IMR-90 (cell line): ENCODE measurements around the gene ATP5F1D. TPM values are rescaled to one million over a fixed set of nuclear protein-coding genes. Genes with fewer than 3 reads are reported as not detected.
A peak's percentile ranks its signal among the peaks of the same experiment; 100 is the strongest.

Experiments
- ATAC-seq: fragments of 200-7000 bp; cut with Tn5 transposase; 2 replicates; pipeline ENCODE4 v1.9.1; 2020; ENCODE audit warnings: low read depth, mild to moderate bottlenecking, moderate library complexity
- BruUV-seq: library from RNA; stranded (reverse); fragments of 400-500 nt; replicated peaks from 2 replicates; lab custom pipeline; 2021; lab: Mats Ljungman, UMichigan
- CTCF ChIA-PET: fragments of 300-600 bp; formaldehyde crosslinking; extraction: SDS; loops from one replicate; lab custom pipeline; 2021; ENCODE audit warnings: antibody characterized with exemption; lab: Yijun Ruan, JAX
- POLR2A ChIA-PET: fragments of 300-600 bp; sonication (Branson Sonifier 250); formaldehyde crosslinking; loops from one replicate; lab custom pipeline; 2022; ENCODE audit warnings: antibody characterized with exemption; ENCODE audit not compliant: unreplicated experiment; lab: Charles Lee
- DNase-seq: peaks from one replicate; pipeline ENCODE4 v3.0.0; 2013
- H2AFZ ChIP-seq: replicated peaks from 2 replicates; pipeline ENCODE3; 2013; ENCODE audit warnings: low read length, mild to moderate bottlenecking; ENCODE audit not compliant: poor library complexity
- H2AK5ac ChIP-seq: 2 replicates; pipeline ENCODE4 v1.6.1; 2013; ENCODE audit warnings: low read depth, low read length, inconsistent platforms
- H2AK9ac ChIP-seq: replicated peaks from 2 replicates; pipeline ENCODE3; 2013; ENCODE audit warnings: mild to moderate bottlenecking, low read depth, low read length, moderate library complexity; ENCODE audit not compliant: poor library complexity
- H2BK120ac ChIP-seq: 2 replicates; pipeline ENCODE4 v1.6.1; 2013; ENCODE audit warnings: low read depth, low read length, inconsistent platforms
- H2BK15ac ChIP-seq: 3 replicates; pipeline ENCODE4 v1.6.1; 2013; ENCODE audit warnings: low read depth, low read length, inconsistent platforms
- H2BK20ac ChIP-seq: 2 replicates; pipeline ENCODE4 v1.6.1; 2013; ENCODE audit warnings: low read depth, mild to moderate bottlenecking, inconsistent platforms, low read length, moderate library complexity
- H2BK5ac ChIP-seq: 2 replicates; pipeline ENCODE4 v1.6.1; 2013; ENCODE audit warnings: mild to moderate bottlenecking, low read depth, low read length, inconsistent platforms; ENCODE audit not compliant: poor library complexity, severe bottlenecking
- H3K14ac ChIP-seq: replicated peaks from 2 replicates; pipeline ENCODE4 v1.6.1; 2013; ENCODE audit warnings: low read depth, low read length, inconsistent platforms
- H3K18ac ChIP-seq: 2 replicates; pipeline ENCODE4 v1.6.1; 2013; ENCODE audit warnings: low read depth, low read length, control low read depth
- H3K23ac ChIP-seq: 2 replicates; pipeline ENCODE4 v1.6.1; 2013; ENCODE audit warnings: low read depth, low read length, inconsistent platforms
- H3K27ac ChIP-seq: 2 replicates; pipeline ENCODE4 v1.5.1; 2013; ENCODE audit warnings: mild to moderate bottlenecking, control low read depth, low read length; ENCODE audit not compliant: insufficient read depth
- H3K27me3 ChIP-seq: 2 replicates; pipeline ENCODE4 v1.6.1; 2013; ENCODE audit warnings: low read length; ENCODE audit not compliant: control insufficient read depth, insufficient read depth
- H3K36me3 ChIP-seq: 2 replicates; pipeline ENCODE4 v1.6.1; 2013; ENCODE audit warnings: low read length, mixed read lengths; ENCODE audit not compliant: control insufficient read depth, insufficient read depth
- H3K4ac ChIP-seq: 2 replicates; pipeline ENCODE4 v1.6.1; 2013; ENCODE audit warnings: low read depth, low read length, inconsistent platforms
- H3K4me1 ChIP-seq: 2 replicates; pipeline ENCODE4 v1.6.1; 2013; ENCODE audit warnings: low read length, mixed read lengths; ENCODE audit not compliant: control insufficient read depth, insufficient read depth
- H3K4me2 ChIP-seq: 2 replicates; pipeline ENCODE4 v1.6.1; 2013; ENCODE audit warnings: low read depth, mild to moderate bottlenecking, control low read depth, low read length, moderate library complexity
- H3K4me3 ChIP-seq: 2 replicates; pipeline ENCODE4 v1.5.1; 2013; ENCODE audit warnings: low read depth, mild to moderate bottlenecking, control low read depth, low read length, moderate library complexity; ENCODE audit not compliant: insufficient read depth
- H3K56ac ChIP-seq: 2 replicates; pipeline ENCODE4 v1.6.1; 2013; ENCODE audit warnings: low read length, inconsistent platforms; ENCODE audit not compliant: insufficient read depth; ENCODE audit errors: extremely low read depth
- H3K79me1 ChIP-seq, 2 experiments: 2 replicates each; pipeline ENCODE4 v1.6.1; 2013; ENCODE audit warnings: low read length in 2 of 2, inconsistent platforms in 1 of 2, low read depth in 1 of 2
- H3K9ac ChIP-seq: 2 replicates; pipeline ENCODE4 v1.6.1; 2013; ENCODE audit warnings: low read depth, low read length, control low read depth
- H3K9me1 ChIP-seq: 2 replicates; pipeline ENCODE4 v1.6.1; 2013; ENCODE audit warnings: low read length, inconsistent platforms; ENCODE audit not compliant: insufficient read depth
- H3K9me3 ChIP-seq: 2 replicates; pipeline ENCODE4 v1.6.1; 2013; ENCODE audit warnings: low read length; ENCODE audit not compliant: control insufficient read depth, insufficient read depth
- H4K20me1 ChIP-seq: 2 replicates; pipeline ENCODE4 v1.6.1; 2013; ENCODE audit warnings: low read length, inconsistent platforms; ENCODE audit not compliant: insufficient read depth
- H4K5ac ChIP-seq: 2 replicates; pipeline ENCODE4 v1.6.1; 2013; ENCODE audit warnings: mild to moderate bottlenecking, low read depth, low read length, control low read depth
- H4K8ac ChIP-seq, 2 experiments: 2 replicates each; pipeline ENCODE4 v1.6.1; 2013; ENCODE audit warnings: low read depth in 2 of 2, low read length in 2 of 2, control low read depth in 1 of 2, inconsistent platforms in 1 of 2
- H4K91ac ChIP-seq: 2 replicates; pipeline ENCODE4 v1.6.1; 2013; ENCODE audit warnings: low read depth, low read length, inconsistent platforms; ENCODE audit not compliant: insufficient read depth
- CHD1 ChIP-seq: IDR thresholded peaks from 2 replicates; pipeline ENCODE4 v1.6.1; 2012; ENCODE audit warnings: low read depth, low read length, improper control_type of control experiment
- CTCF ChIP-seq: conservative IDR thresholded peaks from 2 replicates; pipeline ENCODE4 v1.5.1; 2012; ENCODE audit warnings: mild to moderate bottlenecking, low read depth, low read length, improper control_type of control experiment
- FOS ChIP-seq: fragments of 150-350 bp; IDR thresholded peaks from 2 replicates; pipeline ENCODE4 v1.6.1; 2016; ENCODE audit warnings: low read depth, low read length
- MAZ ChIP-seq: IDR thresholded peaks from 2 replicates; pipeline ENCODE4 v1.6.1; 2012; ENCODE audit warnings: low read depth, mild to moderate bottlenecking, low read length, improper control_type of control experiment, moderate library complexity, borderline replicate concordance
- USF2 ChIP-seq: fragments of 150-350 bp; IDR thresholded peaks from 2 replicates; pipeline ENCODE4 v1.6.1; 2017; ENCODE audit warnings: mild to moderate bottlenecking, antibody characterized with exemption, low read length, low read depth
- WGBS, 2 experiments: methylation state at CpG; one replicate each; pipeline versions ENCODE4 v1.1.5 to v1.1.7; 2013; ENCODE audit warnings: missing lambda C conversion rate in 2 of 2; ENCODE audit not compliant: insufficient read length in 1 of 2; ENCODE audit errors: extremely low coverage in 2 of 2; 5-methylcytosine and 5-hydroxymethylcytosine counted together
- dilution Hi-C: fragments of 300-500 bp; cut with HindIII; formaldehyde crosslinking; loops from one replicate; pipeline ENCODE4 v1.14.3; 2018; ENCODE audit warnings: low sequenced_read_pairs; ENCODE audit not compliant: unreplicated experiment
- in situ Hi-C: fragments of 300-500 bp; cut with MboI; formaldehyde crosslinking; loops from 3 replicates; pipeline ENCODE4 v1.14.3; 2019; ENCODE audit warnings: low sequenced_read_pairs, inconsistent platforms, mixed read lengths
- intact Hi-C: fragments of 100-400 bp; cut with micrococcal nuclease; formaldehyde crosslinking; loops from 2 replicates; pipeline ENCODE4 v1.10.0; 2022
- polyA plus RNA-seq, 3 experiments: library from polyadenylated mRNA; depleted of rRNA; stranded (reverse); fragments of >200 nt; gene quantifications; 2 replicates each; pipeline ENCODE4 v1.2.3, GENCODE V29; 2012; ENCODE audit warnings: low replicate concordance in 1 of 3
- total RNA-seq: library from RNA; depleted of rRNA; stranded (reverse); fragments of >200 nt; gene quantifications from 2 replicates; pipeline ENCODE4 v1.2.3, GENCODE V29; 2012

Gene ATP5F1D
- total and polyA plus RNA-seq, 2 of the 4 experiments (the other 2 are of a cell fraction), result 7.3 to 140 TPM

GRCh38 chr19:1270213-1270853, 28.8 kb downstream of the ATP5F1D start:
- Histone ChIP-seq H3K56ac (peak overlapping the region; percentile 92), H4K8ac (peak overlapping the region; percentile 52 to 97), H4K91ac (peak overlapping the region; percentile 98), H4K20me1 (peaks cover 72% of the 10 kb centered on the region), H4K5ac (peak overlapping the region; percentile 3), H3K9me3 (no peaks in the 10 kb centered on the region), H3K18ac (peak overlapping the region; percentile 8), H2AK9ac (peak overlapping the region; percentile 94), H2AFZ (peak overlapping the region; percentile 18), H3K36me3 (peaks cover 44% of the 10 kb centered on the region), H2BK20ac (no peak overlapping the region), H3K9ac (peak overlapping the region; percentile 80), H3K4me1 (peaks cover 42% of the 10 kb centered on the region), H3K79me1 (peaks cover 15 to 61% of the 10 kb centered on the region in 2 experiments; a peak in 3 of 4 replicates), H3K23ac (peak overlapping the region; percentile 86; the same call in 1 of the 2 replicates), H3K14ac (peak overlapping the region; percentile 99), H3K4ac (peak overlapping the region; percentile 99), H3K27ac (peak overlapping the region; percentile 75), H2BK5ac (peak overlapping the region; percentile 89), H3K27me3 (no peaks in the 10 kb centered on the region), H3K4me2 (peak overlapping the region; percentile 86), H2BK15ac (no peak overlapping the region), H3K9me1 (no peaks in the 10 kb centered on the region; the same call in 1 of the 2 replicates), H2AK5ac (peak overlapping the region; percentile 97), H2BK120ac (0 out of 2 replicates have a peak overlapping the region, but pooled peaks have one; percentile 11), H3K4me3 (peak overlapping the region; percentile 68)
- POLR2A ChIA-PET, result no interaction called here
- TF ChIP-seq CHD1 (no peak), CTCF (no peak), MAZ (no peak), USF2 (no peak), FOS (no peak)
- intact Hi-C loops, result no loop called here
- no TSS peak for BruUV-seq
- no peak for DNase-seq
- CTCF ChIA-PET, result interaction anchor here (1.5 to 1.7 kb wide), 2 partner anchors 10 to 26 kb away, joined by 8 to 15 read pairs; no protein-coding TSS in a partner anchor
- ATAC-seq, result no peak
- 33% methylated on average over 3 of the region's 8 CpGs; no CpG with 5 or more reads in 1 of the 2 experiments for WGBS, 2 experiments
- in situ Hi-C loops, result no loop called here
- dilution Hi-C loops, result no loop called here
